Kidney glomerular epithelial cell (primary cell): ENCODE data around the gene CORO7.
A peak's percentile ranks its signal among the peaks of the same experiment; 100 is the strongest.

Source experiments
- DNase-seq: peaks from one replicate; lab custom pipeline; 2025; lab: John Stamatoyannopoulos, UW

The CORO7 gene

DNA sequence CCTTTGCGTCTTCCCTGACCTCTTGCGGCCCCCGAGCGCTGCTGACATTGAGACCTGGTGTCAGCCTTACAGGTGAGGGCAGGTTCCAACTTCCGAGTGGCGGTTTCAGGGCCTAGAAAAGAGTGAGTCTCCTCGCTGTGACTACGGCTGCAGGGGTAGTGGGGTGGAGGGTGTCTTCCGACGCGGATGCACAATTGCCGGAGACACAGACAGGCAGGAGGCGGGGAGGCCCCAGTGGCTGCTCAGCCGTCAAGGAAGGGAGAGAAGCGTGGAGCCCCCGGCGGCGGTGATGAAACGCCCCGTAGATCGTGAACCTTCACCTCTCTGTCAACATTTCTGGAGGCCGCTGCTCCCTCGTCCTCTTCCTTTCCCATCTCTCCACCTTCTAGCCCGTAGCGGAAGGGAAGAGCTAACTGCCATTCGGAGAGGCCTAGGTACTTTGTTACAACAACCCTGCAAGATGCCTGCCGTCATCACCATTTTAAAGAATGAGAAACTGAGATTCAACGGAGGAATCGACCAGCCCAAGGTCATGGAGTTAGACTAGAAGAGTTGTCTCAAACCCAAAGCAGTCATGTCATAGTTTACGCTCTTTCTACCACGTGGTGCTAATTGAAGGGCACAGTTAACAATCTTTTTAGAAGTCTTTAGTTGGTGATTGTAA lies 9.8 kb upstream of the CORO7 start:
- no peak for DNase-seq

DNA sequence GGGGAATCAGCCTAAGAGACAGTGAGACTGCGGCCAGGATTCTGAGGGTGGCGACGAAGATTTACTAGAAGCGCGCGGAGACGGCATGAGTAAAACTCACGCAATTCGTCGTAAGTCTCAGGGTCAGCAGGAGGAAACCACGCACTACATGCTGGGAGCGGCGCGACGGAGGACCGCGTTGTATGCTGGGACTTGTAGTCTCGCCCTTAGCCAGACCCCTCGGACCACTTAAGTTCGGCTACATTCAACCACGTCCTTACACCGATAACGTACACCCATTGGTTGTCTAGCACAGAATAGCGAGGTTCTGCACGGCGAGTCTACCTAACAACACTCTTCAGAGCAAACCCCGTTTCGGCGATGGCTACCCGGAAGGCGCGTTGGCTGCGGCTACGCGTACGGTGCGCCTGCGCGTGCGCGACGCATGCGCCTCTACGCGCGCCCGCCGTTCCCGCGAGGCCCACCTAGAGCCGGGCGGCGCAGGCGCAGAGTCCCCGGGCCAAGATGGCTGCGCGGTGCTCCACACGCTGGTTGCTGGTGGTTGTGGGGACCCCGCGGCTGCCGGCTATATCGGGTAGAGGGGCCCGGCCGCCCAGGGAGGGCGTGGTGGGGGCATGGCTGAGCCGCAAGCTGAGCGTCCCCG lies 9.1 kb upstream of the CORO7 start, which contains the start of gene DNAJA3:
Gene DNAJA3, plus strand, starts transcription at position 491 of the 643 bp plus-strand sequence. Its CDS starts 14 bp downstream, at position 505.
- DNase-seq = peak; percentile 98

GRCh38 chr16:4420505-4421105 lies 4.2 kb upstream of the CORO7 start:
- no peak for DNase-seq

- DNase-seq = no peak
Measured at GRCh38 chr16:4419402-4419959, 3.1 kb upstream of the CORO7 start.

DNA sequence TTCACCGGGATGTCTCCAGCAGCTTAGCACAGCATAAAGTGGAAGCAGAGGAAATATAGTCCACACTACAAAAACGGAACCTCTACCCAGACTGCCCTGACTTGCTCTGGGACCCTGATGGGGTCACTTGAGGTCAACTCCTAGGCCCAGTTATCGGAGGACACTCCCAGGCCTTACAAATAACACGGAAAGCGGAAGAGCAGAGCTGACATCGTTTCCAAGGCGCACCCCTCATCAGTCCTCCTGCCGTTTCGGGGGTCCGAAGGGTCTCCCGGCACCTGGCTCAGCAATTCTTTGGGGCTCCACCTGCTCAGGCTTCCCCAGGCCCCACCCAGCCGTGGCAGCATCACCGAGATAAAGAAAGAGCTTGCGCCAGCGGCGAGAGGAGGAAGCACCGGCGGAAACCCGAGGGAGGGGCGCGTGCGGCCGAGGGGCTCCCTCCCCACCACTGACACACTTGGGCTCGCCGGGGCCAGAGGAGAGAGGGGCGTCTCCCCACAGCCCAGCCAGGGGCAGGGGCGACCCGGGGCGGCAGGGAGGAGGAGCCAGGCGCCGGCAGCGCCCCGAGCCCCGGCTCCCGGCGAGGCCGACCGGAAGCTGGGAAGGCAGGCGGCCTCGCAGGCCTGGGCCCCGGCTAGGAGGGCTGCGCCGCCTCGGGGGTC lies 727 bp downstream of the CORO7 start:
- no peak for DNase-seq

DNA sequence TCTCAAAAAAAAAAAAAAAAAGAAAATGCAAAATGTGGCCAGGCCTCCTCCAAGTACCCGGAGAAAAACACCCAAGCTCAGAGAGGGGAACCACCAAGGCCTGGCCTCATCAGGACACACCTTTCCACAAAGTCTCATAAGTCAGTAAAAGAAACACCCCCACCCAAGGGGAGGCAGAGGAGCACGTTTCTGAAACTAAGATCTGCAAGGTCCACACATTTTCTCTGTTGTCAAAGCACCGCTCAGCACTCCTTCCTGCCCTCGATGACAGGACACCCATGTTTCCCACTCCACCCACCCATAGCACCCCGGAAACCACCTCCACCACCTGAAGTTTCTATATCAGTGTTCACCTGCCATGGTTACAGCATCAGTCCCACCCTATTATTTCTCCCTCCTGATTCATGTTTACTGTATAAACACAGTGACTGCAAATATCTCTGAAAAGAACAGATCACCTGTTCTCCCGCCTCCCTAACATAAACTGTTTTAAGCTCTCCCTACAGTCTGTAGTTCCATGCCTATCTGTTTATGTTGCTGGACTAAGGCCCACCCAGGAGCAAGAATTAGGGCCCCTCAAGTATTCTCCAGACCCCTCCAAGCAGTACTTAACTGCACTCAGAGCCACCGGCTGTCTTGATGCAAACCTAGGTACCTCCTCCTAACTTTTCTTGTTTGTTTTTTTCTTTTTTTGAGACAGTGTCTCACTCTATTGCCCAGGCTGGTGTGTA lies 2.0 kb downstream of the CORO7 start:
- no peak for DNase-seq

DNA sequence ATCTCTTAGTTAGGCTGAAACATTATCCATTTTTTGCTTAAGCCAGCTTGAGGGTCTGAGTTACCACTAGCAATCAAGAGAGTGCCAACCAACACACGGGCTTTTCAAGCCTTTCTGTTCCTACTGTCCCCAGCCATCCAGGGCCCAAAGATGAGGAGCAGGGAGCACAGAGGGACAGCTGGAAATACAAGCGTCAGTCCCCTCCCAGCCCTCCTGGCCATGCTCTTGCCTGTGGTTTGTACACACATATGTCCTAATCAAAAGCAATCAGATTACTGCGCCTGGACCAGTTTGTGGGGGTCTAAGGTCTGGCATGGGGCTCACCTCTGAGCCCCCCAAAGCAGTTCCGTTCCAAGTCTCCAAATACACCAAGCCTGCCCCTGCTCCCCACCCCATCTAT lies 3.5 kb downstream of the CORO7 start:
- DNase-seq = no peak

DNA sequence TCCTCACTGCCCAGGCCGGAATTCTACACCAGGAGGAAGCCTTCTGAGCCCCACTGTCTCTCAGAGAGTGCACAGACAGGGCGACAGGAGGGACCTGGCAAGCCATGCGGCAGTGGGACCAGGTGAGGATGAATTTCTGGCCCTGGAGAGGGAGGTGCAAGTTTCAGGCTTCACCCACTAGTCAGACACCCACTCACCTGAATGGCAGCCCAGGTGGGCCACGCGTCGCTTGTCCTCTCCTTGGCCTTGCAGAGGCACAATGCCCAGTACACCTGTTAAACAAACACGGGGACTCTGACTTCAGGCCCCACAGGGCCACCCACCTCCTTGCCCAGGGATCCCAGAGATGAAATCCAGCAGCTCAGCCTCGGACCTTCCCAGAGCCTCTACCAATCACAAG lies 4.2 kb downstream of the CORO7 start:
- no peak for DNase-seq

DNA sequence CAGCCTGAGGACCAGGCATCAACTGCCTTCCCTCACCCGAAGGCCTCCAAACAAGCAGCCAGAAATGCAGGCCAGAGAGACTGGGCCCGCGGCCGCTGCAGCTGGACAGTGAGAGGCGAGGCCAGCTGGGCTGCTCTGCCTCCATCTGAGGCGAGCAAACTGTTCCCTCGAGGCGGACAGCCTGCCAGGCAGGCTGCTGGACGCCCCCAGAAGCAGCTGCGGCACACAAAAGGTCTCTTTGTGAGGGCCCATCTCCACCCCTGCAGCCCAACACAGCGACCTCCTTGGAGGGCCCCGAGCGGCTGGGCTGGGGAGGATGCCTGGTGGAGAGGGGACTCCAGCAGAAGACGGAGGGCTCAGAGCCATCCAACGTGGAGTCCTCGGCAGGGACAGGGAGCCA lies 4.7 kb downstream of the CORO7 start:
- no peak for DNase-seq

- no peak for DNase-seq
Measured at GRCh38 chr16:4410335-4411075, 5.9 kb downstream of the CORO7 start.

GRCh38 chr16:4409081-4409932 lies 7.1 kb downstream of the CORO7 start:
- no peak for DNase-seq

DNA sequence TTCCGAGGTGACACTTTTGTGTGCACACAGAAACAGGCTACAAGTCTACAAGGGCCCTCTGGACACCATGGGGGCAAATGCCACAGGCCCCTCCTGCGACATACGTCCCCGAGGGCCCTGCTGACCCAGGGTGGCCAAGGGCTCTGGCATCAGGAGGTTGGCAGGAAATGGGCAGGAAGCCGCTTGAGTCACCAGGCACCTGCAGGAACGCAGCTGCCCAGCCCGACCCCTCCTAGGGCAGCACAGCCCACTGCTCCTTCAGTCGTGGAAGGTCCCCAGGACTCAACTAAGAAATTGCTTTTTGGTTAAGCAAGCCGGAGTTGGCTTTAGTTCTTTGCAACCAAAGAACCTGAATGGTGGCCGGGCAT lies 8.1 kb downstream of the CORO7 start:
- no peak for DNase-seq

DNA sequence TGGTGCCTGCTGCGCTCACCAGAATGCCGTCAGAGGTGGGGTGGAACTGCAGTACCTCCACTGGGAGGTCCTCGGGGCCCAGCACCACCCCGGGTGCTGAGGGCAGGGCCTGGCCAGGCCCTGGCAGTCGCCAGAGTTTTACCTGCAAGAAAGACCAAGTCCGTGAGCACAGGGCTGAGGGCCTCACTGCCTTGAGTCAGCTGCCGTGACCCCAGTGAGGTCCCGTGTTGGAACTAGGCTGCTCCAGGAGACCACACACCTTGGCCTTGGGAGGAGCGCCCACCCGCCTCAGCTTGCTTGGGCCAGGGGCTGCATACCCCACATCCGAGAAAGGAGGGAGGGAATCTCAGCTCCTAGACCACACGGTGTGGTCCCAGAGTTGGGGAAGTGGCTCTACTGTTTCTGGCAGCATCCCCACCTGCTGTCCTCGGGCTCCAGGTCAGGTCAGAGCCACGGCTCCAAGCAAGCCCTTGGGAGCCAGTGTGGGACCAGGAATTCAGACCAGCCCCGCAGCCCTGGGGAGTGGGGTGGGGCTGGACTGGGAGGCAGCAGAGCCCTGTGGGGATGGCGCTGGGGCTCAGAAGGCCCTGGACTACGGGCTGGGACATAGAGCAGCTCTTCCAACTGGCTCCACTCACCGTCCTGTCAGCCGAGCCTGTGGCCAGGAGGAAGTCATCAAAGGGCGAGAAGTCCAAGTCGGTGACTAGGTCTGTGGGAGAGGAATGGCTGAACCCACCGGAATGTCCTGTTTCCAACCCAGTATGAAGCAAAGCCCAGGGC lies 8.7 kb downstream of the CORO7 start:
- no peak for DNase-seq

GRCh38 chr16:4404967-4405696 lies 11.3 kb downstream of the CORO7 start:
- DNase-seq = no peak

GRCh38 chr16:4404247-4404966 lies 12.0 kb downstream of the CORO7 start:
- no peak for DNase-seq

GRCh38 chr16:4403133-4403949 lies 13.1 kb downstream of the CORO7 start:
- no peak for DNase-seq

DNA sequence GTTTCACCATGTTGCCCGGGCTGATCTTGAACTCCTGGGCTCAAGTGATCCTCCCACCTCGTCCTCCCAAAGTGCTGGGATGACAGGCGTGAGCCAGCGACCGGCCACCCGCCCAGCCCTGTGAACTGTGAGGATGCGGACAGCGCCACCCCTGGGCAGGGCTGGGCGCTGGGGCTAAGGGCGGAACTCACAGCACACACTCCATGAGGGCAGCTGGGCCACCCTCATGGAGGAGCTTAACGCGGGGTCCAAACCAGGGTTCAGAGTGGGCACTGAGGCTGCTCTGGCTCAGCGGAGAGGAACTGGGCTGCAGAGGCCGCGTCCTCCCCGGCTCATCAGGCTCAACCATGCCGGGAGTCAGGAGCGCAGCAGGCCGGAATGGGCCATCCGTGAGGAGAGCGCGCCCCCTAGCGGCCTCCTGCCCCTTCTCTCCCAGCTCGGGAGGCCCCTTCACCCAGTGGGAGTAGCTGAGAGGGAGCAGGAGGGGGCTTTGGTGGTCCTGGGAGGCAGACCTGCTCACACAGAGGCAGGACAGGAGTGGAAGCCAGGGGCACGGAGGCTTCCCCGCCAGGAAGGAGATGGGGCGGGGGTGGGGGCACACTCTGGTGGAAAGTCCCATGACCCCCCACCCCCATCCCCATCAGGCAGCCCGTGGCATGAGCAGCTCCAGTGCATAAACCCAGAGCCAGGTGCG lies 13.8 kb downstream of the CORO7 start:
- DNase-seq = peak; percentile 39
